GM18858 (cell line): ENCODE results near the gene EHMT2.

Source experiments
- ATAC-seq: cut with Tn5 transposase; IDR thresholded peaks from one replicate; pipeline ENCODE4 v1.9.1; 2021; ENCODE audit not compliant: unreplicated experiment

The EHMT2 gene

GRCh38 chr6:31889331-31889972 lies 8.0 kb downstream of the EHMT2 start:
- no peak for ATAC-seq

- no peak for ATAC-seq
Measured at GRCh38 chr6:31888276-31889258, 8.9 kb downstream of the EHMT2 start.

- ATAC-seq, result no peak
Measured at GRCh38 chr6:31887173-31888007, 10.1 kb downstream of the EHMT2 start.

GRCh38 chr6:31886541-31886991 lies 10.9 kb downstream of the EHMT2 start:
- no peak for ATAC-seq

GRCh38 chr6:31884528-31885035 lies 12.9 kb downstream of the EHMT2 start:
- ATAC-seq, result no peak

- ATAC-seq, result no peak
Measured at GRCh38 chr6:31883676-31884075, 13.8 kb downstream of the EHMT2 start.

GRCh38 chr6:31882344-31882743 lies 15.2 kb downstream of the EHMT2 start:
- ATAC-seq, result no peak

GRCh38 chr6:31881136-31881859 lies 16.2 kb downstream of the EHMT2 start:
- ATAC-seq, result no peak

GRCh38 chr6:31880616-31881015 lies 16.9 kb downstream of the EHMT2 start:
- ATAC-seq, result no peak

GRCh38 chr6:31879901-31880300 lies 17.6 kb downstream of the EHMT2 start:
- ATAC-seq, result no peak

GRCh38 chr6:31879143-31879542 lies 18.4 kb downstream of the EHMT2 start:
- no peak for ATAC-seq

GRCh38 chr6:31878726-31879125 lies 18.8 kb downstream of the EHMT2 start, which contains the start of gene SLC44A4:
Gene SLC44A4, minus strand, starts transcription at chr6:31878997. Its CDS starts 17 bp downstream, at chr6:31878980.
- ATAC-seq, result no peak

GRCh38 chr6:31878222-31878621 lies 19.3 kb downstream of the EHMT2 start:
- ATAC-seq, result no peak

- no peak for ATAC-seq
Measured at GRCh38 chr6:31877651-31878161, 19.8 kb downstream of the EHMT2 start.

GRCh38 chr6:31877125-31877650 lies 20.3 kb downstream of the EHMT2 start:
- ATAC-seq, result no peak

- no peak for ATAC-seq
Measured at GRCh38 chr6:31876357-31876756, 21.1 kb downstream of the EHMT2 start.

- ATAC-seq, result no peak
Measured at GRCh38 chr6:31875877-31876276, 21.6 kb downstream of the EHMT2 start.

- ATAC-seq, result no peak
Measured at GRCh38 chr6:31874836-31875572, 22.5 kb downstream of the EHMT2 start.

- ATAC-seq, result no peak
Measured at GRCh38 chr6:31874084-31874670, 23.3 kb downstream of the EHMT2 start.
